Measurements from ENCODE around the gene ZFPM1. TPM values are rescaled to one million over a fixed set of nuclear protein-coding genes. Genes with fewer than 3 reads are reported as not detected.

The ZFPM1 gene
- total RNA-seq, 1 donor from 2014 or later = 6.2 TPM

DNA sequence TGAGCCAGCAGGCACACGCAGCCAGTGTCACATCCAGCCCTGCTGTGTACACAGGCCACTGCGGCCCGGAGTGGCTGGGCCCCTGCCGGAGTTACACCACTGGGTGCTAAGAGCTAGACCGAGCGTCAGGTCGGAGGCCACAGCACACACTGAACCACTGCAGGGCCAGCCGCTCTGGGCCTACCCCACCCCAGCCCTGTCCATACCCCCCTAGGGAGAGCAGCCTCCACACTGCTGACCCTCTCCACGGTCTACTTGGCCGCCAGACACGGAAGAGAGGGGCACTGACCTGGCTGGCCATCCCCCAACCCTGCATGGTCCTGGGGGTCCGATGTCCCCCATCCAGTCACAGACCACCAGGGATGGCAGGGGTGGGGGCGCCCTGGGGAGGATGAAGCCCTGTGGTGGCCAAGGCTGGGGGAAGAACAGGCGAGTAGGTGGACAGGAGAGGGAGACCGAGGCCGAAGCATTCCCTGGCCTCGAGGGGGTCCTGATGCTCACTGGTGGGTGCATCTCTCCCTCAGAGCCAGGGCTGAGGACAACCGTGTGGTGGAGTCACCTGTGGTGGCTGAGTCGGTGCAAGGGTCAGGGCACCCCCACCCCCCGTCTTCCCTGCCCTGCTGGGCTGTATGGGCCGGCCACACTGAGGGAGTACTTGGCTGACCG, 82.2 kb downstream of the ZFPM1 start:
- no peak for TF ChIP-seq CTCF (IDR thresholded peaks at IDR 0.05; ENCODE audit: insufficient read depth, low read length, poor library complexity, severe bottlenecking)
- Histone ChIP-seq H3K36me3 (ENCODE audit: control insufficient read depth, insufficient read depth, low read length) (no peaks in the 10 kb centered on the region), H3K27me3 (ENCODE audit: control insufficient read depth, insufficient read depth, low read length) (peaks cover 25% of the 10 kb centered on the region), H3K4me3 (ENCODE audit: low read depth, low read length) (peak overlapping the region; percentile 60)
- DNase-seq (ENCODE audit: low read depth) = no peak

DNA sequence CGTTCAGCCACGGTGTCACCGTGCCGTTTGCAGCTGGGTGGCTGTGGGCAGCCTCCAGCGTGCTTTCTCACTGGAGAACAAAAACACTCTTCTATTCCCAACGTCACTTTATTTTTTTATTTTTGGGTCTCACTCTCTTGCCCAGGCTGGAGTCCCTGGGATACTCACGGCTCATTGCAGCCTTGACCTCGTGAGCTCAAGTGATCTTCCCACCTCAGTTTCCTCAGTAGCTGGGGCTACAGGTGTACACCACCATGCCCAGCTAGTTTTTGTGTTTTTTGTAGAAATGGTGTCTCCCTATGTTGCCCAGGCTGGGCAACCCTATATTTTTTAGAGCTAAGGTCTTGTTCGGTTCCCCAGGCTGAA, 82.8 kb downstream of the ZFPM1 start:
- H3K36me3 ChIP-seq (ENCODE audit: control insufficient read depth, insufficient read depth, low read length) = no peaks in the 10 kb centered on the region
- DNase-seq (ENCODE audit: low read depth) = no peak
- TF ChIP-seq CTCF (IDR thresholded peaks at IDR 0.05; ENCODE audit: insufficient read depth, low read length, poor library complexity, severe bottlenecking) = no peak
- no peak overlapping the region for H3K4me3 ChIP-seq (ENCODE audit: low read depth, low read length)
- H3K27me3 ChIP-seq (ENCODE audit: control insufficient read depth, insufficient read depth, low read length) = peaks cover 30% of the 10 kb centered on the region

GRCh38 chr16:88536510-88536909, 83.4 kb downstream of the ZFPM1 start:
- TF ChIP-seq CTCF (IDR thresholded peaks at IDR 0.05; ENCODE audit: insufficient read depth, low read length, poor library complexity, severe bottlenecking) = no peak
- Histone ChIP-seq H3K27me3 (ENCODE audit: control insufficient read depth, insufficient read depth, low read length) (peaks cover 33% of the 10 kb centered on the region), H3K36me3 (ENCODE audit: control insufficient read depth, insufficient read depth, low read length) (no peaks in the 10 kb centered on the region), H3K4me3 (ENCODE audit: low read depth, low read length) (no peak overlapping the region)
- no peak for DNase-seq (ENCODE audit: low read depth)

DNA sequence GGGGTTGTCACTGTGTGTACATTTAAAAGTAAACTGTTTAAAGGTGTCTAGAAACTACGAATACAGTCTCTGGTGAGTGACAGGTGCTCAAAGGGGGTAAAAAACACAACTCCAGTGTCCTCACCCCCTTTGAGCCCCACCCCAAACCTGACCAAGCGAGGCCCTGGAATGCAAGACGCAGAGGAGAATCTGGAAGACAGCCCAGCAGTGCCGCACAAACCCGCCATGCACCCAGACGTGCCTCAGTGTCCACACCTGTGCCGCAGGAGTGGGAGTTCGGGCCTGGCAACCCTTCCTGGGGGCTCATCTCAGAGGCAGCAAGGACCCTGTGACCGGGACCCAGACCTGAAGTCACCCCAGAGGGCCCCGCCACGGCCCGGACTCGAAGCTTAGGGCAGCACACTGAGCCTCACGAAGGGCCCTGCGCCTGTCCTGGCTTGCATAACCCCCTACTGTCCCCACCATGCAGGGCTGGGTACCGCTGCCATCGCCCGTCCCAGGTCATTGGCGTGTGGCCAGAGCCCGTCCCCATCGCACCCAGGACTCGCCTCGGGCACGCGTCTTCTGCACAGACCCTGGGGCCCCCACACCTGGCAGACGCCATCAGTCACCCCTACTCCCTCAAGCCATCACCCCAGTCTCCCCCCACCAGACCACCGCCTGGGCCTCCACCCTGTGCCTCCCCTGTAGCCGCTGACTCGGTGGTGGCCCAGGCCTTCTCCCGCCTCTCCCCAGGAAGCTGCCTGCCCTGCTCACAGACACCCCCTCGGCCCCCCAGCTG, 84.1 kb downstream of the ZFPM1 start:
- no peak for TF ChIP-seq CTCF (IDR thresholded peaks at IDR 0.05; ENCODE audit: insufficient read depth, low read length, poor library complexity, severe bottlenecking)
- H3K36me3 ChIP-seq (ENCODE audit: control insufficient read depth, insufficient read depth, low read length) = no peaks in the 10 kb centered on the region
- H3K4me3 ChIP-seq (ENCODE audit: low read depth, low read length) = no peak overlapping the region
- H3K27me3 ChIP-seq (ENCODE audit: control insufficient read depth, insufficient read depth, low read length) = peaks cover 38% of the 10 kb centered on the region
- no peak for DNase-seq (ENCODE audit: low read depth)

DNA sequence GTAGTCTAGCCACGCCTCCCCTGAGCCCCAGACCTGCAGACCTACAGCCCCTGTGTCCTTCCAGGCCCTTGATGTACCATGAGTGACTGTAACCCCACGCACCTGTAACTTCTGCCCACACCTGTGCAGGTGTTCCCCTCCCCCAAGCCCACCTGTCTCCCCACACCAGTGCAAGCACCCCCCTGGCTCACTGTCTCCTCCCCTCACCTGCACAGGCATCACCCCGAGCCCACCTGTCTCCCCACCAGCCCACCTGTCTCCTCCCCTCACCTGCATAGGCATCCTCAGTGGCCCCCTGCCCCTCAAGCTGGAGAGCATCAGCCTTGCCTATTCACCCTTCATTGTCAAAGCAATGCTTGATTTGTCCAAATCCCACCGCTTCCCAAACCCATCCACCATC, 84.8 kb downstream of the ZFPM1 start:
- no peak for DNase-seq (ENCODE audit: low read depth)
- TF ChIP-seq CTCF (IDR thresholded peaks at IDR 0.05; ENCODE audit: insufficient read depth, low read length, poor library complexity, severe bottlenecking) = no peak
- no peak overlapping the region for H3K4me3 ChIP-seq (ENCODE audit: low read depth, low read length)
- no peaks in the 10 kb centered on the region for H3K36me3 ChIP-seq (ENCODE audit: control insufficient read depth, insufficient read depth, low read length)
- H3K27me3 ChIP-seq (ENCODE audit: control insufficient read depth, insufficient read depth, low read length) = peaks cover 39% of the 10 kb centered on the region

All from kidney epithelial cell (primary cell).